Pancreas (tissue), 10 donors: ENCODE data around the gene RAD51C. TPM values are rescaled to one million over a fixed set of nuclear protein-coding genes. Genes with fewer than 3 reads are reported as not detected.

Experiments
- ATAC-seq, 4 donors: fragments of 200-7000 bp; cut with Tn5 transposase; one replicate each; pipeline versions ENCODE4 v1.8.0 to v1.9.1; 2020; ENCODE audit warnings: mild to moderate bottlenecking in 4 of 4, moderate library complexity in 4 of 4
- DNase-seq, 6 donors: peaks; one replicate each; pipeline ENCODE4 v3.0.0-alpha.2; 2020
- FAIRE-seq: peaks from 2 replicates; lab custom pipeline; 2012; peaks lifted over from hg19 to GRCh38; lab: Jason Lieb, UNC
- H3K27ac ChIP-seq, 4 donors: fragments of 200-600 bp; sonication (generic); 1 replicate in 3 of 4; 2 replicates in 1 of 4; pipeline versions ENCODE4 v1.5.0 to v1.8.0; 2020
- H3K27me3 ChIP-seq, 4 donors: fragments of 200-600 bp; one replicate each; pipeline ENCODE4 v1.8.0; 2021
- H3K36me3 ChIP-seq, 3 donors: fragments of 200-600 bp; sonication (generic) in 1 of 3; one replicate each; pipeline versions ENCODE4 v1.5.0 to v1.8.0; 2020 to 2021
- H3K4me1 ChIP-seq, 3 donors: fragments of 200-600 bp; one replicate each; pipeline ENCODE4 v1.8.0; 2021
- H3K4me3 ChIP-seq, 4 donors: fragments of 200-600 bp; sonication (generic) in 2 of 4; one replicate each; pipeline versions ENCODE4 v1.5.0 to v1.8.0; 2020 to 2021
- H3K9me3 ChIP-seq, 4 donors: fragments of 200-600 bp; one replicate each; pipeline ENCODE4 v1.8.0; 2021
- WGBS, 2 donors: extraction: QIAGEN DNeasy Blood & Tissue Kit; methylation state at CpG; one replicate each; pipeline ENCODE4 v1.1.7; 2013; 5-methylcytosine and 5-hydroxymethylcytosine counted together
- intact Hi-C, 3 donors: fragments of 100-400 bp; cut with DNase I; formaldehyde crosslinking; loops; one replicate each; pipeline versions ENCODE4 v1.11.1 to v1.14.2; 2022
- polyA plus RNA-seq, 2 donors: library from polyadenylated mRNA; stranded (reverse); fragments of 200-250 nt; gene quantifications; one replicate each; pipeline ENCODE4 v1.2.3, GENCODE V29; 2013
- total RNA-seq, 6 donors: library from RNA; stranded (reverse); fragmentation: NEBNext Ultra II Directional in 4 of 6; extraction: Animal tissue kit (Norgen Biotek cat#: 25700) in 4 of 6; gene quantifications; one replicate each; pipeline versions ENCODE4 v1.2.1 to v1.2.4, GENCODE V29; 2021 to 2023
- TF ChIP-seq, protein P1 (sequence below), 4 donors: fragments of 200-600 bp; sonication (generic) in 3 of 4; IDR thresholded peaks; one replicate each; pipeline versions ENCODE4 v1.5.0 to v1.8.0; 2021; ENCODE audit warnings: antibody characterized with exemption in 4 of 4
- donor health status: healthy with polysubstance abuse.
- donor health status: DM: no; HTN: no; CAD: no; lungs with moderate emphysema.
- donor health status: DM: no; HTN: no; CAD: no.
- donor health status: control.
- donor health status: control.
- donor health status: Bipolar disorder and iron deficiency.
- donor health status: DM: yes; HTN: yes; CAD: no.
- donor health status: DM: no; HTN: no; CAD: no.
- donor health status: DM: no; HTN: no; CAD: no.
- donor health status: DM: yes; HTN: yes; CAD: no.

The RAD51C gene
- total and polyA plus RNA-seq, 8 donors = 3.7 to 12.8 (median 8.3) TPM

GRCh38 chr17:58694826-58695225 lies 2.4 kb downstream of the RAD51C start:
- Histone ChIP-seq H3K4me1 (peaks cover 0 to 17% (median 12%) of the 10 kb centered on the region in 3 donors), H3K27me3 (no peaks in the 10 kb centered on the region), H3K27ac (no peak overlapping the region), H3K36me3 (no peaks in the 10 kb centered on the region), H3K4me3 (no peak overlapping the region), H3K9me3 (no peaks in the 10 kb centered on the region)
- no peak for DNase-seq
- no peak for ATAC-seq
- TF ChIP-seq, protein P1, sequence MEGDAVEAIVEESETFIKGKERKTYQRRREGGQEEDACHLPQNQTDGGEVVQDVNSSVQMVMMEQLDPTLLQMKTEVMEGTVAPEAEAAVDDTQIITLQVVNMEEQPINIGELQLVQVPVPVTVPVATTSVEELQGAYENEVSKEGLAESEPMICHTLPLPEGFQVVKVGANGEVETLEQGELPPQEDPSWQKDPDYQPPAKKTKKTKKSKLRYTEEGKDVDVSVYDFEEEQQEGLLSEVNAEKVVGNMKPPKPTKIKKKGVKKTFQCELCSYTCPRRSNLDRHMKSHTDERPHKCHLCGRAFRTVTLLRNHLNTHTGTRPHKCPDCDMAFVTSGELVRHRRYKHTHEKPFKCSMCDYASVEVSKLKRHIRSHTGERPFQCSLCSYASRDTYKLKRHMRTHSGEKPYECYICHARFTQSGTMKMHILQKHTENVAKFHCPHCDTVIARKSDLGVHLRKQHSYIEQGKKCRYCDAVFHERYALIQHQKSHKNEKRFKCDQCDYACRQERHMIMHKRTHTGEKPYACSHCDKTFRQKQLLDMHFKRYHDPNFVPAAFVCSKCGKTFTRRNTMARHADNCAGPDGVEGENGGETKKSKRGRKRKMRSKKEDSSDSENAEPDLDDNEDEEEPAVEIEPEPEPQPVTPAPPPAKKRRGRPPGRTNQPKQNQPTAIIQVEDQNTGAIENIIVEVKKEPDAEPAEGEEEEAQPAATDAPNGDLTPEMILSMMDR (IDR thresholded peaks at IDR 0.05) = no peak
- intact Hi-C loops = no loop called here
- FAIRE-seq = no peak
- WGBS, 2 donors = 86 to 100% methylated on average over 1 of the region's 1 CpG

DNA sequence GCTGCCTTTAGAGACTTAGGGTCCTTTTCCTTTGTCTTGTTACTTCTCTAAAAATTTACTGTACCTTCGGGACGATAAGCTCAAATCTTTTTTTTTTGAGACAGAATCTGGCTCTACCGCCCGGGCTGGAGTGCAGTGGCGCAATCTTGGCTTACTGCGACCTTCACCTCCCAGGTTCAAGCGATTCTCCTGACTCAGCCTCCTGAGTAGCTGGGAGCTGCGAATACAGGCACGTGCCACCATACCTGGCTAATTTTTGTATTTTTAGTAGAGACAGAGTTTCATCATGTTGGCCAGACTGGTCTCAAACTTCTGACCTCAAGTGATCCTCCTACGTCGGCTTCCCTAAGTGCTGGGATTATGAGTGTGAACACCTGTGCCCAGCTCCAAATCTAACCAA lies 7.4 kb downstream of the RAD51C start:
- no peaks in the 10 kb centered on the region for H3K9me3 ChIP-seq
- H3K27ac ChIP-seq = no peak overlapping the region
- TF ChIP-seq, protein P1 (IDR thresholded peaks at IDR 0.05) = no peak
- no peak overlapping the region for H3K4me3 ChIP-seq
- H3K36me3 ChIP-seq = no peaks in the 10 kb centered on the region
- 95 to 96% methylated on average over 11 of the region's 11 CpGs for WGBS, 2 donors
- intact Hi-C loops = no loop called here
- DNase-seq (no peak), ATAC-seq (no peak), FAIRE-seq (no peak)
- H3K4me1 ChIP-seq = no peaks in the 10 kb centered on the region
- no peaks in the 10 kb centered on the region for H3K27me3 ChIP-seq

DNA sequence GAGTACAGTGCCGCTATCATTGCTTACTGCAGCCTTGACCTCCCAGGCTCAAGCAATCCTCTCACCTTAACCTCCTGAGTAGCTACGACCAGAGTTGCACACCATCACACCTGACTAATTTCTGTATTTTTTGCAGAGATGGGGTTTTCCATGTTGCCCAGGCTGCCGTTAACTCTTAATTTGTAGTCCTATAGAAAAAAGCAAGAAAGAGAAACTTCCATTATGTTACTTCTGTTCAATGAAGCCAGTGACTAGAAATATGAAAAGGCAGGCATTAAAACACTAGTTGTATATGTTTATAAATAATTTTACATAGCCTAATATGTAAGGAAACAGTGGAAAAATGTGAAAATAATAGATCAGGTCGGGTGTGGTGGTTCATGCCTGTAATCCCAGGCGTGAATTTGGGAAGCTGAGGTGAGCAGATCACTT lies 9.7 kb downstream of the RAD51C start:
- no peak for FAIRE-seq
- WGBS, 2 donors = 89 to 91% methylated on average over 5 of the region's 5 CpGs

GRCh38 chr17:58702708-58703107 lies 10.3 kb downstream of the RAD51C start:
- Histone ChIP-seq H3K36me3 (no peaks in the 10 kb centered on the region), H3K4me1 (no peaks in the 10 kb centered on the region), H3K4me3 (no peak overlapping the region), H3K9me3 (no peaks in the 10 kb centered on the region), H3K27me3 (no peaks in the 10 kb centered on the region), H3K27ac (no peak overlapping the region)
- WGBS, 2 donors = 79 to 84% methylated on average over 8 of the region's 8 CpGs
- FAIRE-seq = no peak
- TF ChIP-seq, protein P1 (IDR thresholded peaks at IDR 0.05) = no peak
- DNase-seq = no peak
- ATAC-seq = no peak
- intact Hi-C loops = no loop called here

More for the DNA sequence above, 9.7 kb downstream of the RAD51C start:
- ATAC-seq (no peak), DNase-seq (no peak)
- H3K9me3 ChIP-seq = no peaks in the 10 kb centered on the region
- no peak overlapping the region for H3K4me3 ChIP-seq
- H3K4me1 ChIP-seq = no peaks in the 10 kb centered on the region
- TF ChIP-seq, protein P1 (IDR thresholded peaks at IDR 0.05) = no peak
- H3K27ac ChIP-seq = no peak overlapping the region
- no peaks in the 10 kb centered on the region for H3K36me3 ChIP-seq
- H3K27me3 ChIP-seq = no peaks in the 10 kb centered on the region
- intact Hi-C loops = no loop called here

- H3K27ac ChIP-seq = no peak overlapping the region
- H3K9me3 ChIP-seq = no peaks in the 10 kb centered on the region
- H3K27me3 ChIP-seq = no peaks in the 10 kb centered on the region
- DNase-seq (no peak), FAIRE-seq (no peak), ATAC-seq (no peak)
- 75 to 87% methylated on average over 4 of the region's 4 CpGs for WGBS, 2 donors
- intact Hi-C loops = no loop called here
- H3K36me3 ChIP-seq = no peaks in the 10 kb centered on the region
- TF ChIP-seq, protein P1 (IDR thresholded peaks at IDR 0.05) = no peak
- no peak overlapping the region for H3K4me3 ChIP-seq
- no peaks in the 10 kb centered on the region for H3K4me1 ChIP-seq
Observed at GRCh38 chr17:58703137-58703915, 10.9 kb downstream of the RAD51C start.
